Lower leg skin (tissue), 3 donors: ENCODE measurements around the gene LY6G6F.

Source experiments
- CTCF ChIP-seq, 3 donors: fragments of 450-650 bp; IDR thresholded peaks; one replicate each; pipeline ENCODE4 v1.5.1; 2016; ENCODE audit warnings: antibody characterized with exemption in 3 of 3, mild to moderate bottlenecking in 3 of 3, moderate library complexity in 2 of 3
- POLR2A ChIP-seq, 2 donors: fragments of 450-650 bp; IDR thresholded peaks; one replicate each; pipeline ENCODE4 v1.6.1; 2016 to 2017; ENCODE audit warnings: antibody characterized with exemption in 2 of 2, mild to moderate bottlenecking in 1 of 2, moderate library complexity in 1 of 2

- TF ChIP-seq CTCF (IDR thresholded peaks at IDR 0.05) (no peak), POLR2A (IDR thresholded peaks at IDR 0.05) (peak in 1 of 2 donors; percentile 2)
Measured at GRCh38 chr6:31664790-31665500, 41.7 kb upstream of the LY6G6F start, which contains the start of gene GPANK1.
